Choroid plexus epithelial cell (primary cell): ENCODE data around the gene CEP41.

Experiments
- DNase-seq: peaks from one replicate; pipeline ENCODE4 v3.0.0-alpha.2; 2010; ENCODE audit warnings: low read depth
- H3K4me3 ChIP-seq: 2 replicates; pipeline ENCODE4 v1.5.1; 2011; ENCODE audit warnings: low read depth, mild to moderate bottlenecking, control low read depth, low read length, moderate library complexity
- CTCF ChIP-seq: conservative IDR thresholded peaks from 2 replicates; pipeline ENCODE4 v1.5.1; 2011; ENCODE audit warnings: low read depth, mild to moderate bottlenecking, control low read depth, inconsistent platforms, low read length, moderate library complexity

The CEP41 gene

GRCh38 chr7:130413201-130413600 is 27.6 kb downstream of the CEP41 start:
- H3K4me3 ChIP-seq, result no peak overlapping the region
- TF ChIP-seq CTCF, result no peak
- DNase-seq, result no peak

- TF ChIP-seq CTCF, result no peak
- no peak for DNase-seq
- H3K4me3 ChIP-seq, result no peak overlapping the region
Observed at GRCh38 chr7:130410868-130411541, 29.8 kb downstream of the CEP41 start.

- DNase-seq, result no peak
- H3K4me3 ChIP-seq, result no peak overlapping the region
- no peak for TF ChIP-seq CTCF
Observed at GRCh38 chr7:130409712-130410072, 31.1 kb downstream of the CEP41 start.

GRCh38 chr7:130409067-130409711 is 31.6 kb downstream of the CEP41 start:
- no peak overlapping the region for H3K4me3 ChIP-seq
- DNase-seq, result peak; percentile 74
- TF ChIP-seq CTCF, result no peak

GRCh38 chr7:130405003-130405402 is 35.8 kb downstream of the CEP41 start:
- TF ChIP-seq CTCF, result no peak
- no peak for DNase-seq
- no peak overlapping the region for H3K4me3 ChIP-seq

GRCh38 chr7:130401578-130401977 is 39.2 kb downstream of the CEP41 start:
- DNase-seq, result no peak
- TF ChIP-seq CTCF, result no peak
- no peak overlapping the region for H3K4me3 ChIP-seq

- no peak for DNase-seq
- no peak for TF ChIP-seq CTCF
- H3K4me3 ChIP-seq, result no peak overlapping the region
Observed at GRCh38 chr7:130401101-130401500, 39.7 kb downstream of the CEP41 start.
